Measurements from ENCODE around the gene UTS2R.

DNA sequence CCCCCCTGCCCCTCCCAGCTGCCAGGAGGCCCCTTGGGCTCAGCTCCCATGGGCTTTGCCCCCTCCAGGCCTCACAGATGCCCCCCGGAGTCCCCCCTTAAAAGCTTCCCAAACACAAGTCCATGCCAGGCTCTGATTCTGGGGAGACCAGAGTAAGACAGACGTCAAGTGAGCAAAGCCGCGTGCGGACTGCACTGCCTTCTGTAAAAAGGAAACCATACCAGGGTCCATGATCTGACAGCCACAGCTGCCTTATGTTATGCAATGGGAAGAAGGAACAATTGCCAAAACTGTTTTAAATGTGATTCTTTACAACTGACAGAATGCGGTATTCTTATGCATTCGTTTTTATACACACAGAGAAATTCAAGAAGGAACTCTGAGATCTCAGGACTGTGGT is 28.6 kb downstream of the UTS2R start:
- TF ChIP-seq, protein P1, sequence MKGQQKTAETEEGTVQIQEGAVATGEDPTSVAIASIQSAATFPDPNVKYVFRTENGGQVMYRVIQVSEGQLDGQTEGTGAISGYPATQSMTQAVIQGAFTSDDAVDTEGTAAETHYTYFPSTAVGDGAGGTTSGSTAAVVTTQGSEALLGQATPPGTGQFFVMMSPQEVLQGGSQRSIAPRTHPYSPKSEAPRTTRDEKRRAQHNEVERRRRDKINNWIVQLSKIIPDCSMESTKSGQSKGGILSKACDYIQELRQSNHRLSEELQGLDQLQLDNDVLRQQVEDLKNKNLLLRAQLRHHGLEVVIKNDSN (IDR thresholded peaks at IDR 0.05; ENCODE audit: borderline replicate concordance, low read depth) = no peak
- TF ChIP-seq TAF1 (IDR thresholded peaks at IDR 0.05; ENCODE audit: borderline replicate concordance, low read depth, low read length) (no peak), CHD2 (IDR thresholded peaks at IDR 0.05; ENCODE audit: low read length, partially characterized antibody) (no peak), RCOR1 (IDR thresholded peaks at IDR 0.05; ENCODE audit: low read length) (no peak), SMC3 (IDR thresholded peaks at IDR 0.05; ENCODE audit: low read depth, low read length) (no peak), FOXM1 (IDR thresholded peaks at IDR 0.05; ENCODE audit: low read depth) (no peak), TEAD4 (IDR thresholded peaks at IDR 0.05; ENCODE audit: borderline replicate concordance, insufficient read depth) (no peak)
- TF ChIP-seq, protein P2, sequence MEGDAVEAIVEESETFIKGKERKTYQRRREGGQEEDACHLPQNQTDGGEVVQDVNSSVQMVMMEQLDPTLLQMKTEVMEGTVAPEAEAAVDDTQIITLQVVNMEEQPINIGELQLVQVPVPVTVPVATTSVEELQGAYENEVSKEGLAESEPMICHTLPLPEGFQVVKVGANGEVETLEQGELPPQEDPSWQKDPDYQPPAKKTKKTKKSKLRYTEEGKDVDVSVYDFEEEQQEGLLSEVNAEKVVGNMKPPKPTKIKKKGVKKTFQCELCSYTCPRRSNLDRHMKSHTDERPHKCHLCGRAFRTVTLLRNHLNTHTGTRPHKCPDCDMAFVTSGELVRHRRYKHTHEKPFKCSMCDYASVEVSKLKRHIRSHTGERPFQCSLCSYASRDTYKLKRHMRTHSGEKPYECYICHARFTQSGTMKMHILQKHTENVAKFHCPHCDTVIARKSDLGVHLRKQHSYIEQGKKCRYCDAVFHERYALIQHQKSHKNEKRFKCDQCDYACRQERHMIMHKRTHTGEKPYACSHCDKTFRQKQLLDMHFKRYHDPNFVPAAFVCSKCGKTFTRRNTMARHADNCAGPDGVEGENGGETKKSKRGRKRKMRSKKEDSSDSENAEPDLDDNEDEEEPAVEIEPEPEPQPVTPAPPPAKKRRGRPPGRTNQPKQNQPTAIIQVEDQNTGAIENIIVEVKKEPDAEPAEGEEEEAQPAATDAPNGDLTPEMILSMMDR (IDR thresholded peaks at IDR 0.05) = no peak
- TF ChIP-seq, protein P3, sequence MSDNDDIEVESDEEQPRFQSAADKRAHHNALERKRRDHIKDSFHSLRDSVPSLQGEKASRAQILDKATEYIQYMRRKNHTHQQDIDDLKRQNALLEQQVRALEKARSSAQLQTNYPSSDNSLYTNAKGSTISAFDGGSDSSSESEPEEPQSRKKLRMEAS (IDR thresholded peaks at IDR 0.05; ENCODE audit: low read depth) = no peak
- TF ChIP-seq, protein P4, sequence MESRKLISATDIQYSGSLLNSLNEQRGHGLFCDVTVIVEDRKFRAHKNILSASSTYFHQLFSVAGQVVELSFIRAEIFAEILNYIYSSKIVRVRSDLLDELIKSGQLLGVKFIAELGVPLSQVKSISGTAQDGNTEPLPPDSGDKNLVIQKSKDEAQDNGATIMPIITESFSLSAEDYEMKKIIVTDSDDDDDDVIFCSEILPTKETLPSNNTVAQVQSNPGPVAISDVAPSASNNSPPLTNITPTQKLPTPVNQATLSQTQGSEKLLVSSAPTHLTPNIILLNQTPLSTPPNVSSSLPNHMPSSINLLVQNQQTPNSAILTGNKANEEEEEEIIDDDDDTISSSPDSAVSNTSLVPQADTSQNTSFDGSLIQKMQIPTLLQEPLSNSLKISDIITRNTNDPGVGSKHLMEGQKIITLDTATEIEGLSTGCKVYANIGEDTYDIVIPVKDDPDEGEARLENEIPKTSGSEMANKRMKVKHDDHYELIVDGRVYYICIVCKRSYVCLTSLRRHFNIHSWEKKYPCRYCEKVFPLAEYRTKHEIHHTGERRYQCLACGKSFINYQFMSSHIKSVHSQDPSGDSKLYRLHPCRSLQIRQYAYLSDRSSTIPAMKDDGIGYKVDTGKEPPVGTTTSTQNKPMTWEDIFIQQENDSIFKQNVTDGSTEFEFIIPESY (IDR thresholded peaks at IDR 0.05; ENCODE audit: borderline replicate concordance, low read depth) = no peak
- TF ChIP-seq, protein P5, sequence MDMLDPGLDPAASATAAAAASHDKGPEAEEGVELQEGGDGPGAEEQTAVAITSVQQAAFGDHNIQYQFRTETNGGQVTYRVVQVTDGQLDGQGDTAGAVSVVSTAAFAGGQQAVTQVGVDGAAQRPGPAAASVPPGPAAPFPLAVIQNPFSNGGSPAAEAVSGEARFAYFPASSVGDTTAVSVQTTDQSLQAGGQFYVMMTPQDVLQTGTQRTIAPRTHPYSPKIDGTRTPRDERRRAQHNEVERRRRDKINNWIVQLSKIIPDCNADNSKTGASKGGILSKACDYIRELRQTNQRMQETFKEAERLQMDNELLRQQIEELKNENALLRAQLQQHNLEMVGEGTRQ (IDR thresholded peaks at IDR 0.05; ENCODE audit: borderline replicate concordance, low read depth, low read length) = no peak
